B cell (primary cell): ENCODE results near the gene PWWP2B. TPM values are rescaled to one million over a fixed set of nuclear protein-coding genes. Genes with fewer than 3 reads are reported as not detected.
A peak's percentile ranks its signal among the peaks of the same experiment; 100 is the strongest.

Source experiments
- ATAC-seq: fragments of 200-7000 bp; cut with Tn5 transposase; one replicate; pipeline ENCODE4 v1.10.0; 2021; ENCODE audit warnings: low read depth, mild to moderate bottlenecking, moderate number of reproducible peaks, moderate library complexity
- CTCF ChIA-PET: fragments of 350-600 bp; sonication (Branson Sonifier 250); formaldehyde crosslinking; loops from one replicate; lab custom pipeline; 2021; ENCODE audit warnings: antibody characterized with exemption, inconsistent platforms; lab: Charles Lee
- POLR2A ChIA-PET: fragments of 350-600 bp; sonication (Branson Sonifier 250); formaldehyde crosslinking; loops from one replicate; lab custom pipeline; 2021; ENCODE audit warnings: antibody characterized with exemption; lab: Charles Lee
- DNase-seq: peaks from one replicate; pipeline ENCODE4 v3.0.0; 2013
- H2AFZ ChIP-seq: 2 replicates; pipeline ENCODE4 v1.6.1; 2012; ENCODE audit warnings: mild to moderate bottlenecking, low read depth, low read length; ENCODE audit not compliant: insufficient read depth, poor library complexity, severe bottlenecking
- H3K27ac ChIP-seq, 2 donors: 1 replicate in 1 of 2; 2 replicates in 1 of 2; pipeline ENCODE4 v1.5.1; 2012 to 2013; ENCODE audit warnings: low read length in 2 of 2, mild to moderate bottlenecking in 2 of 2, moderate library complexity in 1 of 2
- H3K27me3 ChIP-seq, 4 experiments: fragments of 200-600 bp in 1 of 4; sonication (generic) in 1 of 4; replicated peaks in 1 of 4; 1 replicate in 2 of 4; 2 replicates in 2 of 4; pipeline versions ENCODE4 v1.6.1 to v1.7.0; 2013 to 2016; ENCODE audit warnings: low read length in 3 of 4, mild to moderate bottlenecking in 2 of 4, mixed read lengths in 1 of 4, moderate library complexity in 1 of 4; ENCODE audit not compliant: insufficient read depth in 4 of 4, control insufficient read depth in 3 of 4; ENCODE audit errors: control extremely low read depth in 1 of 4
- H3K36me3 ChIP-seq, 2 experiments: replicated peaks in 1 of 2; 1 replicate in 1 of 2; 2 replicates in 1 of 2; pipeline versions ENCODE4 v1.6.1 to v1.7.1; 2013; ENCODE audit warnings: low read length in 1 of 2; ENCODE audit not compliant: insufficient read depth in 2 of 2, control insufficient read depth in 1 of 2; ENCODE audit errors: control extremely low read depth in 1 of 2, extremely low read depth in 1 of 2
- H3K4me1 ChIP-seq, 2 donors: fragments of 200-600 bp in 1 of 2; sonication (generic) in 1 of 2; 1 replicate in 1 of 2; 2 replicates in 1 of 2; pipeline versions ENCODE4 v1.5.1 to v1.6.1; 2013 to 2017; ENCODE audit warnings: low read length in 2 of 2; ENCODE audit not compliant: control insufficient read depth in 2 of 2, insufficient read depth in 2 of 2
- H3K4me2 ChIP-seq: replicated peaks from 2 replicates; pipeline ENCODE3; 2012; ENCODE audit warnings: mild to moderate bottlenecking, low read depth, low read length; ENCODE audit not compliant: poor library complexity, severe bottlenecking
- H3K4me3 ChIP-seq, 5 experiments: fragments of 200-600 bp in 1 of 5; sonication (generic) in 1 of 5; 1 replicate in 3 of 5; 2 replicates in 2 of 5; pipeline versions ENCODE4 v1.5.1 to v1.7.0; 2011 to 2016; ENCODE audit warnings: low read length in 4 of 5, mild to moderate bottlenecking in 4 of 5, low read depth in 2 of 5, control low read depth in 1 of 5, moderate library complexity in 1 of 5; ENCODE audit not compliant: insufficient read depth in 1 of 5; ENCODE audit errors: control extremely low read depth in 1 of 5, extremely low read depth in 1 of 5
- H3K79me2 ChIP-seq: fragments of 200-600 bp; sonication (generic); one replicate; pipeline ENCODE4 v1.6.0; 2016; ENCODE audit warnings: low read length; ENCODE audit not compliant: control insufficient read depth, insufficient read depth
- H3K9ac ChIP-seq: fragments of 200-600 bp; sonication (generic); 2 replicates; pipeline ENCODE4 v1.6.1; 2017; ENCODE audit warnings: mild to moderate bottlenecking, low read length, moderate library complexity
- H3K9me3 ChIP-seq, 3 donors: one replicate each; pipeline versions ENCODE4 v1.6.1 to v1.7.1; 2013; ENCODE audit warnings: low read length in 2 of 3; ENCODE audit not compliant: control insufficient read depth in 2 of 3, insufficient read depth in 1 of 3; ENCODE audit errors: control extremely low read depth in 1 of 3
- H4K20me1 ChIP-seq: 2 replicates; pipeline ENCODE4 v1.6.0; 2012; ENCODE audit warnings: mild to moderate bottlenecking, low read length; ENCODE audit not compliant: insufficient read depth, control insufficient read depth, poor library complexity, severe bottlenecking
- H3K27ac Mint-ChIP-seq: one replicate; pipeline ENCODE4 v1.8.0; 2021; ENCODE audit warnings: mixed read lengths
- H3K27me3 Mint-ChIP-seq: one replicate; pipeline ENCODE4 v1.8.0; 2021; ENCODE audit warnings: mixed read lengths
- H3K4me1 Mint-ChIP-seq: one replicate; pipeline ENCODE4 v1.8.0; 2021; ENCODE audit warnings: mixed read lengths
- H3K4me3 Mint-ChIP-seq: one replicate; pipeline ENCODE4 v1.8.0; 2021; ENCODE audit warnings: mixed read lengths
- H3K9me3 Mint-ChIP-seq: one replicate; pipeline ENCODE4 v1.8.0; 2022; ENCODE audit warnings: mixed read lengths; ENCODE audit not compliant: insufficient read depth
- EZH2 ChIP-seq: IDR thresholded peaks from 2 replicates; pipeline ENCODE4 v1.6.1; 2012; ENCODE audit warnings: borderline replicate concordance, low read depth, mild to moderate bottlenecking, moderate library complexity, low read length; ENCODE audit not compliant: insufficient read depth, poor library complexity, severe bottlenecking
- WGBS: methylation state at CpG from one replicate; pipeline ENCODE4 v1.1.5; 2013; ENCODE audit warnings: missing lambda C conversion rate; ENCODE audit not compliant: insufficient coverage; 5-methylcytosine and 5-hydroxymethylcytosine counted together
- intact Hi-C: fragments of 100-400 bp; cut with micrococcal nuclease; formaldehyde crosslinking; loops from one replicate; pipeline ENCODE4 v1.10.0; 2022
- polyA plus RNA-seq: library from polyadenylated mRNA; depleted of rRNA; stranded (reverse); fragments of >200 nt; gene quantifications from 2 replicates; pipeline ENCODE4 v1.2.3, GENCODE V29; 2012
- total RNA-seq, 2 donors: library from RNA; stranded (reverse); fragments of 120-200 nt in 1 of 2; gene quantifications; 1 replicate in 1 of 2; 2 replicates in 1 of 2; pipeline versions ENCODE4 v1.2.3 to v1.2.4, GENCODE V29; 2013 to 2022
- TF ChIP-seq, protein P1 (sequence below): fragments of 200-600 bp; IDR thresholded peaks from one replicate; pipeline ENCODE4 v1.8.0; 2022; ENCODE audit warnings: antibody characterized with exemption, mild to moderate bottlenecking

Gene PWWP2B
- total and polyA plus RNA-seq, 2 donors (not counting 1 experiment from before 2014, with no cell fraction given) = 13.6 to 34.4 TPM

DNA sequence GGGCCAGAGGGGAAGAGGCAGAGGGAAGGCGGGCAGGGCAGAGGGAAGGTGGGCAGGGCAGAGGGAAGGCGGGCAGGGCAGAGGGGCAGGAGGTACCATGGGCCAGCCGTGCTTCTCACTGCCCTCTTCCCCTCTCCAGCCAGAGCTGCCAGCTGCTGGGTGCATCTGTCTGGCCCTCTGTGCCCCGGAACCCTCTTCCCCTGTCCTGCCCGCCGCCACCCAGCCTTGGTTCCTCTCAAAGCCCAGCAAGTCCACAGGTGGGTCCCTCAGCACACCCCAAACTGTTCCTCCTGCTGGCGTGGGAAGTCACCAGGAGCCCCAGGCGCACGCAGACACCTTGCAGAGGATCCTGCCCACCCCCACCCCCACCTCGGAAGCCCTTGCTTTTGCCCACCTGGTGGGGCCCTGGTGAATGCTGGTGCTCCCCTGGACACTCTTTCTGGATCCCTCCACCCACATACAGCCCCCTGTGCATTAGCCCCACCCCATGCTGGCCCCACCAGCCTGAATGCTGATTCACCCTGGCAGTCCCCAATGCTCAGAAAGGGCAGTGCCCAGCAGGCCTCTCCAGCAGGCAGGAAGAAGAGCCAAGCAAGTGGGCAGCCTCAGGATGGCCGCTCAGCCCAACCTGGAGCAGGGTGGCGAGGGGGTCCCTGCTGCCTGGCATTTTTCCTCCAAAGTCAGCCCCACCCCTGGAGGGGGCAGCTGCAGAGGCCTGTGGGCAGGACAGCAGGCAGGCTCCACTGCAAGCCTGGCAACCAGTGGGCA is 1.9 kb upstream of the PWWP2B start:
- Mint-ChIP-seq H3K27me3 (no peaks in the 10 kb centered on the region), H3K4me1 (peaks cover 44% of the 10 kb centered on the region), H3K9me3 (peaks cover 6% of the 10 kb centered on the region), H3K4me3 (peak overlapping the region; percentile 71), H3K27ac (peak overlapping the region; percentile 81)
- Histone ChIP-seq H3K27me3 (no peaks in the 10 kb centered on the region), H3K4me1 (peaks cover 51 to 55% of the 10 kb centered on the region in 2 donors), H2AFZ (no peak overlapping the region), H3K9ac (peak overlapping the region; percentile 74), H4K20me1 (peaks cover 12% of the 10 kb centered on the region), H3K79me2 (peaks cover 28% of the 10 kb centered on the region), H3K27ac (peak overlapping the region; percentile 75 to 89), H3K4me2 (peak overlapping the region; percentile 96), H3K4me3 (peak overlapping the region in 4 of 5 experiments; percentile 49 to 73 (median 61)), H3K36me3 (no peaks in the 10 kb centered on the region), H3K9me3 (no peaks in the 10 kb centered on the region)
- WGBS = 39% methylated on average over 11 of the region's 12 CpGs
- ATAC-seq (no peak), DNase-seq (no peak)
- intact Hi-C loops = loop anchor here (5.0 kb wide), 2 partner anchors 177 to 242 kb away; no protein-coding TSS in a partner anchor
- ChIA-PET CTCF (interaction anchor here (0.9 kb wide), 1 partner anchor 48 kb away, joined by 3 read pairs; no protein-coding TSS in a partner anchor), POLR2A (interaction anchor here (0.6 to 1.6 kb wide), 2 partner anchors 17 to 23 kb away, joined by 5 to 6 read pairs; no protein-coding TSS in a partner anchor)
- TF ChIP-seq, protein P1, sequence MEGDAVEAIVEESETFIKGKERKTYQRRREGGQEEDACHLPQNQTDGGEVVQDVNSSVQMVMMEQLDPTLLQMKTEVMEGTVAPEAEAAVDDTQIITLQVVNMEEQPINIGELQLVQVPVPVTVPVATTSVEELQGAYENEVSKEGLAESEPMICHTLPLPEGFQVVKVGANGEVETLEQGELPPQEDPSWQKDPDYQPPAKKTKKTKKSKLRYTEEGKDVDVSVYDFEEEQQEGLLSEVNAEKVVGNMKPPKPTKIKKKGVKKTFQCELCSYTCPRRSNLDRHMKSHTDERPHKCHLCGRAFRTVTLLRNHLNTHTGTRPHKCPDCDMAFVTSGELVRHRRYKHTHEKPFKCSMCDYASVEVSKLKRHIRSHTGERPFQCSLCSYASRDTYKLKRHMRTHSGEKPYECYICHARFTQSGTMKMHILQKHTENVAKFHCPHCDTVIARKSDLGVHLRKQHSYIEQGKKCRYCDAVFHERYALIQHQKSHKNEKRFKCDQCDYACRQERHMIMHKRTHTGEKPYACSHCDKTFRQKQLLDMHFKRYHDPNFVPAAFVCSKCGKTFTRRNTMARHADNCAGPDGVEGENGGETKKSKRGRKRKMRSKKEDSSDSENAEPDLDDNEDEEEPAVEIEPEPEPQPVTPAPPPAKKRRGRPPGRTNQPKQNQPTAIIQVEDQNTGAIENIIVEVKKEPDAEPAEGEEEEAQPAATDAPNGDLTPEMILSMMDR = no peak
- TF ChIP-seq EZH2 = no peak
